ENCODE measurements around the gene TDO2. TPM values are rescaled to one million over a fixed set of nuclear protein-coding genes. Genes with fewer than 3 reads are reported as not detected.

Gene TDO2
- total and polyA plus RNA-seq, 2 donors from 2014 or later: 0.41 to 1.3 TPM

GRCh38 chr4:155935389-155935986 lies 32.0 kb downstream of the TDO2 start:
- intact Hi-C loops (cut with DNase I): loop anchor here (10.0 kb wide), 1 partner anchor 111 kb away; no protein-coding TSS in a partner anchor
- TF ChIP-seq CTCF (IDR thresholded peaks at IDR 0.05; ENCODE audit: borderline replicate concordance, extremely low read depth, insufficient read depth): no peak

GRCh38 chr4:155941085-155941790 lies 37.7 kb downstream of the TDO2 start:
- intact Hi-C loops (cut with DNase I): no loop called here
- H3K36me3 ChIP-seq (ENCODE audit: control insufficient read depth in 2 of 3, insufficient read depth in 3 of 3, low read length in 3 of 3): peaks cover 0 to 7% (median 0%) of the 10 kb centered on the region in 3 donors
- H3K4me1 ChIP-seq (ENCODE audit: control insufficient read depth in 2 of 3, insufficient read depth in 2 of 3, low read depth in 1 of 3, low read length in 3 of 3): no peaks in the 10 kb centered on the region
- FAIRE-seq (no peak), DNase-seq (no peak)
- H3K9ac ChIP-seq (ENCODE audit: low read length in 3 of 3): no peak overlapping the region
- H3K27me3 ChIP-seq (ENCODE audit: control insufficient read depth, insufficient read depth, low read length): no peaks in the 10 kb centered on the region
- H3K4me3 ChIP-seq (ENCODE audit: low read length in 3 of 3): no peak overlapping the region
- no peaks in the 10 kb centered on the region for H3K9me3 ChIP-seq (ENCODE audit: control insufficient read depth in 2 of 3, insufficient read depth in 1 of 3, low read length in 3 of 3)
- TF ChIP-seq CTCF (IDR thresholded peaks at IDR 0.05; ENCODE audit: borderline replicate concordance, extremely low read depth, insufficient read depth): no peak
- no peak overlapping the region for H3K27ac ChIP-seq (ENCODE audit: low read depth in 2 of 2, low read length in 2 of 2)

More at GRCh38 chr4:155935389-155935986, 32.0 kb downstream of the TDO2 start:
- Histone ChIP-seq H3K4me1 (ENCODE audit: control insufficient read depth in 2 of 3, insufficient read depth in 2 of 3, low read depth in 1 of 3, low read length in 3 of 3) (no peaks in the 10 kb centered on the region), H3K27me3 (ENCODE audit: control insufficient read depth, insufficient read depth, low read length) (no peaks in the 10 kb centered on the region), H3K27ac (ENCODE audit: low read depth in 2 of 2, low read length in 2 of 2) (no peak overlapping the region), H3K9ac (ENCODE audit: low read length in 3 of 3) (no peak overlapping the region), H3K36me3 (ENCODE audit: control insufficient read depth in 2 of 3, insufficient read depth in 3 of 3, low read length in 3 of 3) (no peaks in the 10 kb centered on the region), H3K9me3 (ENCODE audit: control insufficient read depth in 2 of 3, insufficient read depth in 1 of 3, low read length in 3 of 3) (no peaks in the 10 kb centered on the region), H3K4me3 (ENCODE audit: low read length in 3 of 3) (no peak overlapping the region)
- DNase-seq (no peak), FAIRE-seq (no peak)

GRCh38 chr4:155941820-155942219 lies 38.3 kb downstream of the TDO2 start:
- no peak for TF ChIP-seq CTCF (IDR thresholded peaks at IDR 0.05; ENCODE audit: borderline replicate concordance, extremely low read depth, insufficient read depth)

More at GRCh38 chr4:155941820-155942219, 38.3 kb downstream of the TDO2 start:
- Histone ChIP-seq H3K4me3 (ENCODE audit: low read length in 3 of 3) (no peak overlapping the region), H3K36me3 (ENCODE audit: control insufficient read depth in 2 of 3, insufficient read depth in 3 of 3, low read length in 3 of 3) (peaks cover 0 to 7% (median 0%) of the 10 kb centered on the region in 3 donors), H3K9me3 (ENCODE audit: control insufficient read depth in 2 of 3, insufficient read depth in 1 of 3, low read length in 3 of 3) (no peaks in the 10 kb centered on the region), H3K27ac (ENCODE audit: low read depth in 2 of 2, low read length in 2 of 2) (no peak overlapping the region), H3K4me1 (ENCODE audit: control insufficient read depth in 2 of 3, insufficient read depth in 2 of 3, low read depth in 1 of 3, low read length in 3 of 3) (no peaks in the 10 kb centered on the region), H3K9ac (ENCODE audit: low read length in 3 of 3) (no peak overlapping the region), H3K27me3 (ENCODE audit: control insufficient read depth, insufficient read depth, low read length) (no peaks in the 10 kb centered on the region)
- FAIRE-seq (no peak), DNase-seq (no peak)
- intact Hi-C loops (cut with DNase I): no loop called here

Measured in kidney (tissue), 14 donors.